HepG2 (cell line): ENCODE results near the gene PADI6. TPM values are rescaled to one million over a fixed set of nuclear protein-coding genes. Genes with fewer than 3 reads are reported as not detected.

Experiments
- ATAC-seq: fragments of 200-7000 bp; cut with Tn5 transposase; 3 replicates; pipeline ENCODE4 v1.9.1; 2020; ENCODE audit warnings: mild to moderate bottlenecking, moderate library complexity
- BruUV-seq: library from RNA; stranded (reverse); fragments of 400-500 nt; replicated peaks from 2 replicates; lab custom pipeline; 2021; lab: Mats Ljungman, UMichigan
- CTCF ChIA-PET: fragments of 300-600 bp; formaldehyde crosslinking; extraction: SDS; loops from one replicate; lab custom pipeline; 2021; ENCODE audit warnings: low total read pairs, inconsistent platforms, low intra/inter-chr PET ratio; lab: Yijun Ruan, JAX
- POLR2A ChIA-PET: fragments of 350-600 bp; sonication (Branson Sonifier 250); formaldehyde crosslinking; loops from one replicate; lab custom pipeline; 2020; ENCODE audit warnings: antibody characterized with exemption, inconsistent platforms; lab: Yijun Ruan, JAX
- DNase-seq: peaks from one replicate; pipeline ENCODE4 v3.0.0-alpha.2; 2015; ENCODE audit warnings: low spot score
- FAIRE-seq: peaks from 3 replicates; lab custom pipeline; 2011; peaks lifted over from hg19 to GRCh38; lab: Jason Lieb, UNC
- H2AFZ ChIP-seq: one replicate; pipeline ENCODE4 v1.6.1; 2011; ENCODE audit warnings: low read length, inconsistent platforms
- H3K27ac ChIP-seq: fragments of 300-600 bp; 3 replicates; pipeline ENCODE4 v1.8.0; 2011; ENCODE audit warnings: mixed run types, mild to moderate bottlenecking, mixed read lengths, low read length, inconsistent platforms; ENCODE audit not compliant: insufficient read depth; ENCODE audit errors: extremely low read length
- H3K27me3 ChIP-seq, 2 experiments: fragments of 200-600 bp in 1 of 2; 2 replicates in 1 of 2; 3 replicates in 1 of 2; pipeline versions ENCODE4 v1.6.0 to v1.8.0; 2011; ENCODE audit warnings: low read length in 2 of 2, mild to moderate bottlenecking in 2 of 2, moderate library complexity in 2 of 2, inconsistent platforms in 1 of 2; ENCODE audit not compliant: insufficient read depth in 2 of 2, control insufficient read depth in 1 of 2
- H3K36me3 ChIP-seq, 2 experiments: fragments of 200-600 bp in 1 of 2; replicated peaks in 1 of 2; 2 replicates in 1 of 2; 3 replicates in 1 of 2; pipeline versions ENCODE4 v1.5.1 to v1.8.0; 2011; ENCODE audit warnings: low read length in 2 of 2, inconsistent platforms in 1 of 2; ENCODE audit not compliant: insufficient read depth in 2 of 2, control insufficient read depth in 1 of 2
- H3K4me1 ChIP-seq: 2 replicates; pipeline ENCODE4 v1.5.1; 2012; ENCODE audit warnings: low read length, inconsistent platforms; ENCODE audit not compliant: insufficient read depth
- H3K4me2 ChIP-seq: 2 replicates; pipeline ENCODE4 v1.6.0; 2011; ENCODE audit warnings: low read depth, low read length, inconsistent platforms
- H3K4me3 ChIP-seq, 3 experiments: fragments of 200-600 bp in 1 of 3; sonication (generic), shearing (Covaris generic) in 1 of 3; replicated peaks in 1 of 3; 2 replicates each; pipeline ENCODE4 v1.5.1; 2011 to 2016; ENCODE audit warnings: low read length in 3 of 3, inconsistent platforms in 2 of 3, low read depth in 2 of 3, mild to moderate bottlenecking in 2 of 3, control low read depth in 1 of 3, mixed read lengths in 1 of 3; ENCODE audit not compliant: insufficient read depth in 1 of 3
- H3K79me2 ChIP-seq: one replicate; pipeline ENCODE4 v1.6.1; 2011; ENCODE audit warnings: low read length, inconsistent platforms; ENCODE audit not compliant: insufficient read depth
- H3K9ac ChIP-seq: 2 replicates; pipeline ENCODE4 v1.6.0; 2011; ENCODE audit warnings: mild to moderate bottlenecking, low read depth, low read length, inconsistent platforms; ENCODE audit not compliant: insufficient read depth
- H3K9me3 ChIP-seq: 2 replicates; pipeline ENCODE4 v1.5.1; 2012; ENCODE audit warnings: mild to moderate bottlenecking, low read length
- H4K20me1 ChIP-seq: 2 replicates; pipeline ENCODE4 v1.6.0; 2011; ENCODE audit warnings: inconsistent platforms, mild to moderate bottlenecking, low read length, moderate library complexity; ENCODE audit not compliant: insufficient read depth
- BRCA1 ChIP-seq: sonication (generic); formaldehyde crosslinking; IDR thresholded peaks from 2 replicates; pipeline ENCODE4 v1.4.0; 2020; ENCODE audit warnings: missing genetic modification reagents
- CBX5 ChIP-seq: sonication (generic); formaldehyde crosslinking; IDR thresholded peaks from 2 replicates; pipeline ENCODE4 v1.4.0; 2020; ENCODE audit warnings: missing genetic modification reagents, borderline replicate concordance
- DR1 ChIP-seq: sonication (generic); formaldehyde crosslinking; IDR thresholded peaks from 2 replicates; pipeline ENCODE4 v1.8.0; 2021; ENCODE audit warnings: mild to moderate bottlenecking, missing genetic modification reagents, inconsistent platforms
- FOSL2 ChIP-seq: sonication (generic); formaldehyde crosslinking; IDR thresholded peaks from 2 replicates; pipeline ENCODE4 v1.4.0; 2020; ENCODE audit warnings: missing genetic modification reagents
- GLI4 ChIP-seq: sonication (generic); formaldehyde crosslinking; IDR thresholded peaks from 2 replicates; pipeline ENCODE4 v1.5.1; 2020; ENCODE audit warnings: missing genetic modification reagents, mild to moderate bottlenecking, moderate library complexity, borderline replicate concordance
- MTA1 ChIP-seq: sonication (generic); formaldehyde crosslinking; IDR thresholded peaks from 2 replicates; pipeline ENCODE4 v1.4.0; 2020; ENCODE audit warnings: missing genetic modification reagents, mild to moderate bottlenecking, borderline replicate concordance
- ZKSCAN1 ChIP-seq: fragments of 150-350 bp; IDR thresholded peaks from 2 replicates; pipeline ENCODE4 v1.6.1; 2014; ENCODE audit warnings: low read length
- ZNF280B ChIP-seq: sonication (generic); formaldehyde crosslinking; IDR thresholded peaks from 2 replicates; pipeline ENCODE4 v1.5.0; 2020; ENCODE audit warnings: missing genetic modification reagents, mild to moderate bottlenecking, borderline replicate concordance
- ZNF383 ChIP-seq: sonication (generic); formaldehyde crosslinking; IDR thresholded peaks from 2 replicates; pipeline ENCODE4 v1.4.0; 2020; ENCODE audit warnings: missing genetic modification reagents, mild to moderate bottlenecking, borderline replicate concordance
- WGBS: methylation state at CpG from one replicate; pipeline ENCODE4 v1.1.6; 2017; ENCODE audit warnings: low lambda C conversion rate; 5-methylcytosine and 5-hydroxymethylcytosine counted together
- in situ Hi-C: cut with HindIII; loops from 2 replicates; pipeline ENCODE4 v1.10.0; 2017; ENCODE audit warnings: low pct_unique_long_range_greater_than_20kb; ENCODE audit not compliant: extremely low pct_ligation_motif_present
- intact Hi-C: fragments of 100-400 bp; cut with micrococcal nuclease; formaldehyde crosslinking; loops from one replicate; pipeline ENCODE4 v1.10.0; 2022; ENCODE audit not compliant: unreplicated experiment
- polyA plus RNA-seq, 8 experiments: library from polyadenylated mRNA; depleted of rRNA in 3 of 8; stranded (reverse) in 7 of 8; unstranded in 1 of 8; fragments of >200 nt; fragmentation: Illumina TruSeq in 4 of 8; extraction: Trizol in 4 of 8; gene quantifications; 2 replicates each; pipeline versions ENCODE4 v1.2.1 to v1.2.3, GENCODE V29; 2011 to 2016; ENCODE audit warnings: low read depth in 4 of 8, missing spikeins in 1 of 8, mixed read lengths in 1 of 8; ENCODE audit not compliant: insufficient read depth in 1 of 8
- total RNA-seq, 5 experiments: library from RNA; depleted of rRNA; stranded (reverse); fragments of >200 nt; fragmentation: Illumina TruSeq; extraction: Trizol; gene quantifications; 2 replicates each; pipeline ENCODE4 v1.2.3, GENCODE V29; 2016; ENCODE audit warnings: low read depth in 1 of 5
- TF ChIP-seq, protein P1 (sequence below): sonication (generic); formaldehyde crosslinking; conservative IDR thresholded peaks from 2 replicates; pipeline ENCODE4 v1.5.0; 2020; ENCODE audit warnings: missing genetic modification reagents

PADI6 gene
- total and polyA plus RNA-seq, 2 of the 13 experiments (the other 11 are each of a cell fraction or from before 2014, with no cell fraction given): not detected

GRCh38 chr1:17440827-17441168, 68.8 kb downstream of the PADI6 start:
- CTCF ChIA-PET: no interaction called here
- H3K4me1 ChIP-seq: peaks cover 43% of the 10 kb centered on the region
- no peak overlapping the region for H3K27ac ChIP-seq
- H3K9me3 ChIP-seq: no peaks in the 10 kb centered on the region
- peak overlapping the region in 1 of 3 experiments; percentile 83; a peak in 3 of 6 replicates for H3K4me3 ChIP-seq
- POLR2A ChIA-PET: no interaction called here
- BruUV-seq: no TSS peak
- 32% methylated on average over 6 of the region's 6 CpGs for WGBS
- ATAC-seq: no peak
- 0 out of 2 replicates have a peak overlapping the region, but pooled peaks have one; percentile 61 for H3K9ac ChIP-seq
- no peak for DNase-seq
- H3K79me2 ChIP-seq: peaks cover 21% of the 10 kb centered on the region
- no peak for TF ChIP-seq FOSL2 (CRISPR knock-in tag)
- TF ChIP-seq CBX5 (CRISPR knock-in tag): no peak
- no peak for TF ChIP-seq DR1 (CRISPR knock-in tag)
- no peak for TF ChIP-seq ZNF383 (CRISPR knock-in tag)
- TF ChIP-seq ZKSCAN1: no peak
- TF ChIP-seq BRCA1 (CRISPR knock-in tag): no peak
- no peak for TF ChIP-seq GLI4 (CRISPR knock-in tag)
- TF ChIP-seq, protein P1, sequence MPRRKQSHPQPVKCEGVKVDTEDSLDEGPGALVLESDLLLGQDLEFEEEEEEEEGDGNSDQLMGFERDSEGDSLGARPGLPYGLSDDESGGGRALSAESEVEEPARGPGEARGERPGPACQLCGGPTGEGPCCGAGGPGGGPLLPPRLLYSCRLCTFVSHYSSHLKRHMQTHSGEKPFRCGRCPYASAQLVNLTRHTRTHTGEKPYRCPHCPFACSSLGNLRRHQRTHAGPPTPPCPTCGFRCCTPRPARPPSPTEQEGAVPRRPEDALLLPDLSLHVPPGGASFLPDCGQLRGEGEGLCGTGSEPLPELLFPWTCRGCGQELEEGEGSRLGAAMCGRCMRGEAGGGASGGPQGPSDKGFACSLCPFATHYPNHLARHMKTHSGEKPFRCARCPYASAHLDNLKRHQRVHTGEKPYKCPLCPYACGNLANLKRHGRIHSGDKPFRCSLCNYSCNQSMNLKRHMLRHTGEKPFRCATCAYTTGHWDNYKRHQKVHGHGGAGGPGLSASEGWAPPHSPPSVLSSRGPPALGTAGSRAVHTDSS (CRISPR knock-in tag): no peak
- TF ChIP-seq ZNF280B: no peak
- no peak for TF ChIP-seq MTA1 (CRISPR knock-in tag)
- no peak for FAIRE-seq
- intact Hi-C loops (no loop called here), in situ Hi-C loops (no loop called here)
- H3K27me3 ChIP-seq: peaks cover 0 to 21% of the 10 kb centered on the region in 2 experiments; a peak in 3 of 5 replicates
- no peak overlapping the region for H2AFZ ChIP-seq
- peak overlapping the region; percentile 93 for H3K4me2 ChIP-seq
- 0 out of 5 replicates have a peak, but pooled peaks cover 1 to 8% of the 10 kb centered on the region in 2 experiments for H3K36me3 ChIP-seq
- peaks cover 10% of the 10 kb centered on the region for H4K20me1 ChIP-seq
